Measurements from ENCODE around the gene RIT2. TPM values are rescaled to one million over a fixed set of nuclear protein-coding genes. Genes with fewer than 3 reads are reported as not detected.

Gene RIT2
- total RNA-seq, 1 experiment from 2014 or later = not detected

- intact Hi-C loops (cut with micrococcal nuclease; ENCODE audit: unreplicated experiment) = no loop called here
- Histone ChIP-seq H3K4me1 (replicated peaks; ENCODE audit: insufficient read depth) (no peaks in the 10 kb centered on the region), H3F3A (ENCODE audit: insufficient read depth, low read depth) (no peaks in the 10 kb centered on the region), H3K27ac (no peak overlapping the region), H3K36me3 (ENCODE audit: low read depth) (no peaks in the 10 kb centered on the region), H3K4me2 (no peak overlapping the region), H3K4me3 (no peak overlapping the region), H3K79me2 (ENCODE audit: low read depth) (no peaks in the 10 kb centered on the region), H3K9me3 (ENCODE audit: insufficient read depth, low read depth) (no peaks in the 10 kb centered on the region), H3K9me2 (ENCODE audit: insufficient read depth) (no peaks in the 10 kb centered on the region), H3K27me3 (ENCODE audit: insufficient read depth, low read depth) (no peaks in the 10 kb centered on the region), H2AFZ (no peak overlapping the region), H4K20me1 (ENCODE audit: insufficient read depth) (no peaks in the 10 kb centered on the region)
- no peak for DNase-seq
- ChIA-PET CTCF (no interaction called here), POLR2A (ENCODE audit: unreplicated experiment) (no interaction called here)
- TF ChIP-seq EZH2 (IDR thresholded peaks at IDR 0.05; ENCODE audit: low read depth) (no peak), CTCF (conservative IDR thresholded peaks at IDR 0.05) (no peak)
- no TSS peak for BruUV-seq (replicated peaks)
These were observed 44.4 kb upstream of the RIT2 start for GRCh38 chr18:43159926-43160325.

- Histone ChIP-seq H3F3A (ENCODE audit: insufficient read depth, low read depth) (no peaks in the 10 kb centered on the region), H3K27me3 (ENCODE audit: insufficient read depth, low read depth) (no peaks in the 10 kb centered on the region), H3K27ac (no peak overlapping the region), H4K20me1 (ENCODE audit: insufficient read depth) (no peaks in the 10 kb centered on the region), H3K4me1 (replicated peaks; ENCODE audit: insufficient read depth) (no peaks in the 10 kb centered on the region), H3K36me3 (ENCODE audit: low read depth) (no peaks in the 10 kb centered on the region), H3K4me3 (no peak overlapping the region), H3K9me2 (ENCODE audit: insufficient read depth) (no peaks in the 10 kb centered on the region), H3K4me2 (no peak overlapping the region), H3K9me3 (ENCODE audit: insufficient read depth, low read depth) (no peaks in the 10 kb centered on the region), H3K79me2 (ENCODE audit: low read depth) (no peaks in the 10 kb centered on the region), H2AFZ (no peak overlapping the region)
- CTCF ChIA-PET = no interaction called here
- TF ChIP-seq EZH2 (IDR thresholded peaks at IDR 0.05; ENCODE audit: low read depth) = no peak
- TF ChIP-seq CTCF (conservative IDR thresholded peaks at IDR 0.05) = no peak
- POLR2A ChIA-PET (ENCODE audit: unreplicated experiment) = no interaction called here
- intact Hi-C loops (cut with micrococcal nuclease; ENCODE audit: unreplicated experiment) = no loop called here
- no TSS peak for BruUV-seq (replicated peaks)
- no peak for DNase-seq
These were observed 43.7 kb upstream of the RIT2 start for GRCh38 chr18:43159086-43159770.

DNA sequence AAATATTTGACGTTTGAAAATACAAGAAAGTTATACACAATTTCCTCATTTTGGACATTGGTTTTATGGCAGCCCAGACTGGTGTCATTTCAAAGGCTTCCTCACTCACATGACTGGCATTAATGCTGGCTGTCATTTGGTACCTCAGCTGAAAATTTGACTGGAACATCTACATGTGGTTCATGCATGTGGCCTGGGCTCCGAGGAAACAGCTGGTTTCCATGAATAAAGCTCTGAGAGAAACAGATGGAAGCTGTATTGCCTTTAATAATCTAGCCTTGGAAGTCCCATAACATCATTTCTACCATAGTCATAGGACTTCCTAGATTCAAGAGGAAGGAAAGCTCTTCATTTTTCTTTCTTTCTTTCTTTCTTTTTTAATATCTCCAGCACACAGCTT is 42.9 kb upstream of the RIT2 start:
- intact Hi-C loops (cut with micrococcal nuclease; ENCODE audit: unreplicated experiment) = no loop called here
- H3K27ac ChIP-seq = no peak overlapping the region
- H2AFZ ChIP-seq = no peak overlapping the region
- no peak for TF ChIP-seq CTCF (conservative IDR thresholded peaks at IDR 0.05)
- TF ChIP-seq EZH2 (IDR thresholded peaks at IDR 0.05; ENCODE audit: low read depth) = no peak
- no peaks in the 10 kb centered on the region for H3K79me2 ChIP-seq (ENCODE audit: low read depth)
- no peaks in the 10 kb centered on the region for H4K20me1 ChIP-seq (ENCODE audit: insufficient read depth)
- no peaks in the 10 kb centered on the region for H3K9me2 ChIP-seq (ENCODE audit: insufficient read depth)
- H3K4me1 ChIP-seq (replicated peaks; ENCODE audit: insufficient read depth) = no peaks in the 10 kb centered on the region
- H3K4me2 ChIP-seq = no peak overlapping the region
- H3F3A ChIP-seq (ENCODE audit: insufficient read depth, low read depth) = no peaks in the 10 kb centered on the region
- ChIA-PET CTCF (no interaction called here), POLR2A (ENCODE audit: unreplicated experiment) (no interaction called here)
- H3K36me3 ChIP-seq (ENCODE audit: low read depth) = no peaks in the 10 kb centered on the region
- H3K9me3 ChIP-seq (ENCODE audit: insufficient read depth, low read depth) = no peaks in the 10 kb centered on the region
- H3K27me3 ChIP-seq (ENCODE audit: insufficient read depth, low read depth) = no peaks in the 10 kb centered on the region
- BruUV-seq (replicated peaks) = no TSS peak
- no peak overlapping the region for H3K4me3 ChIP-seq
- DNase-seq = no peak
